RKO (cell line): ENCODE data around the gene NAA15.
A peak's percentile ranks its signal among the peaks of the same experiment; 100 is the strongest.
"Not testable (repeated sequence)": the region's sequence is repeated elsewhere in the genome, so short reads cannot be mapped to it uniquely, and the experiment has no call there.

Experiments used
- DNase-seq: peaks from one replicate; pipeline ENCODE4 v3.0.0-alpha.2; 2016; ENCODE audit warnings: low spot score

Gene NAA15

GRCh38 chr4:139301113-139301820 lies at the start of gene NAA15:
TSS of gene NAA15 (plus strand) at chr4:139301505. CDS start at chr4:139301778, 273 bp downstream.
- DNase-seq = peak; percentile 97

DNA sequence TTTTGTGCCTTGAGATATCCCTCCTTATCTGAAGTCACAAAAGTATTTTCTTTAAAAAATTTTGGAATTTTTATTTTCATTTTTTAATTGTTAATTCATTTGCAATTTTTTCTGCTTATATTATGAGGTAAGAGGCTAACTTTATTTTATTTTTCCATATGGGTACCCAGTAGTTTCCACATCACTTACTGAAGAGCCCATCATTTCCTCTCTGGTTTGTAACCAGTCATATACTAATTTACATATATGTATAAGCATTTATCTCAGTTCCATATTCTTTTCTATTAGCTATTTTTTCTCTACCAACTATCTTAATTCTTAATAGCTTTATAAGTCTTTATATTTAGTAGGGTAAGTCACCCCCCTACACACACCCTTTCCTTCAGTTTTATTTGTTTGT lies 48.3 kb upstream of the NAA15 start:
- DNase-seq = no peak

- no peak for DNase-seq
Measured at GRCh38 chr4:139253713-139254112, 47.6 kb upstream of the NAA15 start.

GRCh38 chr4:139255581-139255980 lies 45.7 kb upstream of the NAA15 start:
- not testable (repeated sequence) for DNase-seq

- DNase-seq = no peak
Measured at GRCh38 chr4:139256349-139256748, 45.0 kb upstream of the NAA15 start.

- no peak for DNase-seq
Measured at GRCh38 chr4:139265654-139266053, 35.7 kb upstream of the NAA15 start.

- no peak for DNase-seq
Measured at GRCh38 chr4:139266208-139266582, 35.1 kb upstream of the NAA15 start.

GRCh38 chr4:139266583-139267257 lies 34.6 kb upstream of the NAA15 start:
- DNase-seq = peak; percentile 70

GRCh38 chr4:139267301-139267700 lies 34.0 kb upstream of the NAA15 start:
- DNase-seq = no peak

GRCh38 chr4:139273835-139274234 lies 27.5 kb upstream of the NAA15 start:
- DNase-seq = no peak

DNA sequence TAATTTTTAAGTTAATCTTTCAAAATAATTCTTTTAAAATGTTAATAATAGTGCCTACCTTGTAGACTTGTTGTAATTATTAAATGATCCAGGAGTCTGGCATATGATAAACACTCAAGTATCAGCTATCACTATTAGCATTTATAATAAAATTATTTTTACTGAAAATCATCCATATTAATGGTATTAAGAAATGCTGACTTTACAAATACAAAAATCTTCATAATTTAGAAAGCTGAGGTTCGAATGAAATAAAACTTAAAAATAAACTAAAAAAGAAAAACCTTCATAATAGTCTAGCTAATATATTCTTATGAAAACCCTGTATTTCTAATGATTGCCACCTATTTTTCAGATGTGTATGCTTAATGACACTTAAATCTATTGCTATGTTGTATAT lies 26.5 kb upstream of the NAA15 start:
- DNase-seq = no peak

DNA sequence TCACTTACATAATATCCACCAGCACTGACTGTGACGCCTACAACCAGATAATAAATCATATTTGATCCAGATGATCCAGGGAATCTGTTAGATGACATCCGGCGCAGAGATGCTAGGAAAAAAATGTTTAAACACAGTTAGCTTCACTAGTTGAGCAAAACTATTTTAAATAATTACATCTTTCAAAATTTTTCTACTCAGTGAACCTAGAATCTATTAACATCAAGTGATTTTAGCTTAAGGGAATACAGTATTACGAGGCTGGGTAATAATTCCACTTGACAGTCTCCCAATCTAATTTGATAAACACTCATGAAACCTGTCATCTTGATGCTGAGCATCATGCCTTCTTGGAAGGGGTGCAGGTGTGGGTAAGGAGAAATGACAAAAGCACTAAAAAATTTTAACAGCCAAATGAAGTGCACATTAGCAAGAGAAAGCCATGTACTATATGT lies 26.0 kb upstream of the NAA15 start:
- DNase-seq = no peak

GRCh38 chr4:139278485-139278884 lies 22.8 kb upstream of the NAA15 start:
- no peak for DNase-seq

DNA sequence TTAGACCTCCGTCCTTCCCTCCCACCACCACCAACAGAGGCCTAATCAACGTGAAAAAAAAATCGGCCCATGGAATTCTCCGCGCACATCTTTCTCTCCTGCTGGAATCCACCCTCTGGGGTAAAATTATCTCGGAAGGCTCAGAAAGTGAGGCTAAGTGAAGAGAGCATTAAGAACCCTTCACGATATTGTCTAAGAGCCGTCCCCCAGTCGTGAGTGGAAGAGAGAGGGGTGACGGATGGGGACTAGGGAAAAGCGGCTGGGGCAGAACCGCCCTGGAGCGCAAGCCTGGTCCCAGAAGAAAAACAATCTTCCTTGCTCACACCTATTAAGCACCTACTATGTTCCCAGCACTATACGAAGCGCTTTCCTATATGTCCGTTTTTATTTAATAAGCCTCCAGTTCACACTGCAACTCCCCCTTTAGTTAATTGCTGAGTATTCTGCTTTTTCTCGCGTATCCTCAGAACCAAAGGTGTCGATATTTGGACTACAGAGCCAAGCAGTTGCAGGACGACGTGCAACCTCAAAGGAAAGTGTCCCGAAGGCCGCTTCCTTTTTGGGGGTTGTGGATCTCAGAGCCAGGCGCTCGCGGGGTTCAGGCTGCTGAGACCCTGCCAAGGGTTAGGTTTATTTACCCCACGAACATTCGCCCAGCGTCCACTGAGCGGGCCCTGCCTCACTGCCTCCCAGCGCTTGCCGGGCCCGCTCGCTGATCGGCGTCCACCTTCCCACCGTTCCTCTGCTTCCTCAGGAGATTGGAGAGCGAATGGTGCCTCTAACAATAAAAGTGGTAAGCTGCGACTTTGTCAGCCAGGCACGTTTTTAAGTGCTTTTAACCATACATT lies 22.2 kb upstream of the NAA15 start:
- DNase-seq = no peak

DNA sequence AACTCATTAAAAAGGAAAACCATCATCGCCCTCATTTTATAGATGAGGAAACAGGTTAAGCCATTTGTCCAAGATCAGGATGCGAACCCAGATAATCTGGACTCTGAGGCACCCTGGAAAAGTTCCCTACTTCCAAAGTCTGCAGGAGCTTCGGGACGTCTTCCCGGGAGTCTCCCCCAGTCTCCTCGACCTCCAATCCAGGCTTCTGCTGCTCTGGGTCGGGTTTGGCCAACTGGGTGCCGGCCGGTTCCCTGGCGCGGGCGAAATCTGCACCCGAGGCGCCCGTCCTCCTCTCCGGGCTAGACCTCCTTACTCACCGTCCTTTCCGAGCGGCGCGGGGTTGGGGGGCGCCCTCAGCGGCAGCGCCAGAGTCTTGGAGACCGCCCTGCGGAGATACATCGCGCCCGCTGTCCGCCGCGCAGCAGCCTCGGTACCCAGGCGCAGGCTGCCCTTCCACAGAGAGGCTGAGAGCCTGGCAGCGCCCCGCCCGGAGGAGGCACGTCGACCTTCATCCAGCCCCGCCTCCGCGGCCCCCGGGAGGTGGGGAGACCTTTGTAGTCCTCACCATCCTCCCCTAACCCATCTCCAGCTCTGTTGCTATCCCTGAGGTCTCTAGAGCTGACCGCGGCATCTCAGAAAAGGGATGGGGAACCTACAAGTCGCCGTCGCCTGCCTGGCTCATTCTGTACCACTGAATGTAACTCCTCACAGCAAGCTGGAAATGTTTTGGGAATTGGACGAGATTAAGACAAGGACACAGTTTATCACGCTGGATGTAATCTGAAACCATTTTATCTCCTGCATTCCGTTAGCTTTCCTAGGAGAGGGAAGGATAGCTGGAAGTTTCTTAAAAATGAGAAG lies 21.3 kb upstream of the NAA15 start, which contains the start of gene MGARP:
MGARP (minus strand) TSS at position 466 of the 861 bp plus-strand sequence; CDS start at position 399, 67 bp downstream.
- DNase-seq = no peak

- DNase-seq = no peak
Measured at GRCh38 chr4:139282065-139282720, 19.1 kb upstream of the NAA15 start.

GRCh38 chr4:139282721-139283075 lies 18.6 kb upstream of the NAA15 start:
- no peak for DNase-seq

DNA sequence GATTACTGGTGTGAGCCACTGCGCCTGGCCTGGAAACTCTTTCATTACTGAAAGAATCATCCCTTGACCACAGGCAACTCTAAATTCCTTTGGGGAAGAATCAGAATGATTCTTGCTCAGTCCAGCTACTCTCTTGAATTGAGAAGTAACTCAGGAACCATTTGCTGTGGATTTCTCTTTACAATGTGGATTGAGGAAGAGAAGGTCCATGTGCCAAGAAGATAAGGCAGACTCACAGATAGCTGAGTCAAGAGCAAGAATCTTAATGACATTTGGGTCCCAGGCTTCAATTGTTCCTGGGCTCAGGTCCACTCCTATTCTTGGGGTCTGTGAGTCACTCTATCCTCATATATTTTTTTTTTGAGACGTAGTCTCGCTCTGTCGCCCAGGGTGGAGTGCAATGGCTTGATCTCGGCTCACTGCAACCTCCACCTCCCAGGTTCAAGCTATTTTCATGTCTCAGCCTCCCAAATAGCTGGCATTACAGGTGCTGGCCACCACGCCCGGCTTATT lies 15.1 kb upstream of the NAA15 start:
- DNase-seq = no peak

DNA sequence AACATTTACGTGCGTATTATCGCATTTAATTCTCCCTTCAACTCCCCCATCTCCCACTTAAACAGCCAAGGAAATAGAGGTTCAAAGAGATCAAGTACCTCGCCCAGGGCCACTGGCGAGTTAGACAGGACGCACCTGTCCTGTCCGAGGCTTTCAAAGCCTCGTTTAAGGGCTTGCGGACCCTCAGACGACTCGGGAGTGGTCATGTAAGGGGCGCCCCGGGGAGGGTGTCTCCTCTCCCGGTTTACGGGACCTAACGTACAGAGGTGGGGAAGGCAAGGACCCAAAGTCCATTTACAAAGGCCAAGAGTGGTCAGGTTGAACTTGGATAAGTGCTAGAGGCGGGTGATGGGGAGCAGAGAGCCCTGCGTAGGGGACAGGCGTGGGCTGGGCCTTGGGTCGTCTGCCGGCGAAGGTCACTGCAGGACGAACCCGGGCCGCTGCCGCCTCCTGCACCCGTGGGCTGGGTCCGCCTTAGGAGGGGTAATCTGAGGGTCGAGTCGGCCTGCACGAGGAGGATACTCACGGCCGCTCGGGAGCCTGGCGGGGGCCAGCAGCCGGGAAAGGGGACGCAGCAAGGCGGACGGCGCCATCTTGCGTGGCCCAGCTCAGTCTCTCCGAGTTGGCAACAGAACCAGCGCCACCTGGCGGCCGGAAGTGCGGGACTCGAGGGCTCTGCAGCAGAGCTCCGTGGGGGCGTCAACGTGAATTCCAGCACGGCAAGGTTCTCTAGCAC lies 5.9 kb upstream of the NAA15 start:
- DNase-seq = peak; percentile 95

DNA sequence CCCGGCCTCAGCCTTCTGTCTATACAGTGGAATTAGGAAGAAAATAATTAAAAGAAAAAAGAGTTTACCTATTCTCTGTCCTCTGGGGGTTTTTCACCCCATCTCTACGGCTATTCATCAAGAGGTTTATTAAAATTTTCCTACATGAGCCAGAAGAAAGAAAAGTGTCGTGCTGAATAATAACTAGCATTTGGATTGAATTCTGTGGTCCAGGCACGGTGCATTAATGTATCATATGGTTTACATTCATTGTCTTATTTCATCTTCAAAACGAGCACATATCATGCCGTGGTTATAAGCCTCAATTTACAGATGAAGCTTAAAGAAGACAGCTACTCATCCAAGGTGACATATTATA lies 5.4 kb upstream of the NAA15 start:
- DNase-seq = peak; percentile 30
